ENCODE data around the gene NCKAP1.

GRCh38 chr2:182903566-182903965 lies 134.7 kb downstream of the NCKAP1 start:
- TF ChIP-seq CTCF (IDR thresholded peaks at IDR 0.05; ENCODE audit: poor library complexity) (no peak), EZH2 (IDR thresholded peaks at IDR 0.05; ENCODE audit: borderline replicate concordance) (no peak)
